Activated CD4-positive, alpha-beta T cell treated with anti-CD3 and anti-CD28 coated beads, Interleukin-2, amount 10 ng/mL, durations not matched to agents 7 days and 5 days (primary cell): Measurements from ENCODE around the gene CSPG5. TPM values are rescaled to one million over a fixed set of nuclear protein-coding genes. Genes with fewer than 3 reads are reported as not detected.

Experiments used
- CTCF ChIA-PET: fragments of 350-600 bp; sonication (Branson Sonifier 250); formaldehyde crosslinking; loops from one replicate; lab custom pipeline; 2021; ENCODE audit warnings: antibody characterized with exemption; lab: Charles Lee
- POLR2A ChIA-PET: fragments of 350-600 bp; sonication (Branson Sonifier 250); formaldehyde crosslinking; loops from one replicate; lab custom pipeline; 2021; ENCODE audit warnings: antibody characterized with exemption; lab: Charles Lee
- DNase-seq: peaks from one replicate; pipeline ENCODE4 v3.0.0-alpha.2; 2020
- H3K27ac Mint-ChIP-seq: one replicate; pipeline ENCODE4 v1.8.0; 2021; ENCODE audit warnings: mild to moderate bottlenecking, moderate library complexity, mixed read lengths
- H3K27me3 Mint-ChIP-seq: one replicate; pipeline ENCODE4 v1.8.0; 2021; ENCODE audit warnings: mixed read lengths
- H3K36me3 Mint-ChIP-seq: one replicate; pipeline ENCODE4 v1.8.0; 2021; ENCODE audit warnings: low read depth, mixed read lengths
- H3K4me1 Mint-ChIP-seq: one replicate; pipeline ENCODE4 v1.8.0; 2021; ENCODE audit warnings: mixed read lengths
- H3K4me3 Mint-ChIP-seq: one replicate; pipeline ENCODE4 v1.8.0; 2021; ENCODE audit warnings: mild to moderate bottlenecking, moderate library complexity, mixed read lengths
- H3K9me3 Mint-ChIP-seq: one replicate; pipeline ENCODE4 v1.8.0; 2021; ENCODE audit warnings: mixed read lengths
- total RNA-seq, 2 experiments: library from RNA; stranded (reverse); gene quantifications; one replicate each; pipeline ENCODE4 v1.2.3, GENCODE V29; 2021

CSPG5 gene
- total RNA-seq, 2 experiments from 2014 or later, result 0.40 TPM

DNA sequence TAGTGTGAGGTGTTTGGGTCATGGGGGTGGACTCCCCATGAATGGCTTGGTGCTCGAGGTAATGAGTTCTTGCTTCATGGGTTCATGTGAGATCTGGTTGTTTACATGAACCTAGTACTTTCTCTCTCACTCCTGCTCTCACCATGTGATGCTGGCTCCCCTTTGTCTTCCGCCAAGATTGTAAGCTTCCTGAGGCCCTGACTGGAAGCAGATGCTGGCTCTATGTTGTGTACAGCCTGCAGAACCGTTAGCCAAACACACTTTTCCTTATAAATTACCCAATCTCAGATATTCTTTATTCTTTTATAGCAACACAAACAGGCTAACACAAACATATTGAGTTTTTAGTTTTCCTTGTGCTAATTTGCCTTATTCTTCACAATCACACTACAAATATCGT lies 3.2 kb upstream of the CSPG5 start:
- Mint-ChIP-seq H3K27ac (no peak overlapping the region), H3K27me3 (peaks cover 24% of the 10 kb centered on the region), H3K36me3 (peaks cover 10% of the 10 kb centered on the region), H3K9me3 (no peaks in the 10 kb centered on the region), H3K4me1 (no peaks in the 10 kb centered on the region), H3K4me3 (no peak overlapping the region)
- CTCF ChIA-PET, result no interaction called here
- POLR2A ChIA-PET, result no interaction called here
- DNase-seq, result no peak

DNA sequence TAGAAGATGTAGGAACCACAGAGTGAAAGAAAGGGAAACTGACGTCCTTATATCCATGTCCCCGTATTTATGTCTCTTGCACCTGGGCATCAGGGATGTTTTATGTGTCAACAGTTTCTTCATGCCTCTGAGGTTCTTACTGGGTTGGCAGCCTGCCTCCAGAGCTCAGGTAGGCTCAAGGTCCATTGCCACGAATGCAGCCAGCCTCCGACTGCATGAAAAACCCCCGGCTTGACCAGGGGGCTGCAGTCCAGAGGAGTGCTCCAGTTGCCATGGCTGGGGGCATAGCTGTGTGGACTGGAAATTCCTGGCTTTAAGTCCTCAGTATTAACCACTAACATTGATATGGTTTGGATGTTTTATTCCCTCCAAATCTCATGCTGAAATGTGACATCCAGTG lies 2.8 kb upstream of the CSPG5 start:
- no peak for DNase-seq
- Mint-ChIP-seq H3K27ac (no peak overlapping the region), H3K4me1 (no peaks in the 10 kb centered on the region), H3K9me3 (no peaks in the 10 kb centered on the region), H3K27me3 (peaks cover 24% of the 10 kb centered on the region), H3K36me3 (peaks cover 9% of the 10 kb centered on the region), H3K4me3 (no peak overlapping the region)
- ChIA-PET CTCF (no interaction called here), POLR2A (no interaction called here)

DNA sequence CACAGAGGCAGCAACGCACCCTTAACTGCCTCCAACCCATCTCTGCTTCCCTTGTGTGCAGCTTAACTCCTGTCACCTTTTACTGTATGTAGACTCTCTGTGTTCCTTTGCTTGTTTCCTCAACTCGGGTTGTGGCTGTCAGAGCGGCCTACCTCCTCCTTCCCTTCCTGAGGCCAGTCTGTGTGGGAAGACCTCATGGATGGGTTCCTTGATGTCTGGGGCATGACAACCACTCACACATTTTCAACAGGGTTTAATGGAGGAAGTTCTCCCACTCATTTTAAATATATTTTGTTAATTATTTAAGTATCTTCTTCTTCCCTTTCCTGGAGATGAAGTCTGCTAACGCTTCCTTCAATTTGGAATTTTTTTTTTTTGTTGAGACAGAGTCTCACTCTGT lies 1.8 kb upstream of the CSPG5 start:
- ChIA-PET CTCF (no interaction called here), POLR2A (interaction anchor here (0.7 kb wide), 1 partner anchor 12 kb away, joined by 3 read pairs; no protein-coding TSS in a partner anchor)
- Mint-ChIP-seq H3K4me1 (no peaks in the 10 kb centered on the region), H3K4me3 (peak overlapping the region; percentile 14), H3K27ac (peak overlapping the region; percentile 28), H3K27me3 (peaks cover 26% of the 10 kb centered on the region), H3K9me3 (no peaks in the 10 kb centered on the region), H3K36me3 (peaks cover 4% of the 10 kb centered on the region)
- no peak for DNase-seq

DNA sequence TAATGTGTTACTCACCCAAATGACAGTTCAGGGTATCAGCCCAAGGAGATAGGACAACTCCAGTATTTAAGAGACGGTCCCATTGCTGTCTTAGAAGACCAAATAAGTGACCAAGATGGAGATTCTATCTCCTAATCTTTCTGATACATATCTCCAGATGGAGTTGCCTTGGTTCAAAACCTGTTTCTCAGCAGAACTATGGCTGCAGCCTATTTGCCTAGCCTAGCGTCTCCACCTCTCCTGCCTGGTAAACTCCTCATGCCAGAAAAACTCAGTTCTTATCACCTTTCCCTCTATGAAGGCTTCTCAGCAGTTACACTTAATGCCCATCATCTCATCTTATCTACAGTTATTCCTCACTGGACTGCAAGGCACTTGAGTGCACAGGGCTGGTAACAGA lies 1.2 kb upstream of the CSPG5 start:
- no peaks in the 10 kb centered on the region for H3K9me3 Mint-ChIP-seq
- no peaks in the 10 kb centered on the region for H3K4me1 Mint-ChIP-seq
- POLR2A ChIA-PET, result no interaction called here
- CTCF ChIA-PET, result no interaction called here
- peak overlapping the region; percentile 14 for H3K4me3 Mint-ChIP-seq
- no peak for DNase-seq
- H3K36me3 Mint-ChIP-seq, result no peaks in the 10 kb centered on the region
- peaks cover 30% of the 10 kb centered on the region for H3K27me3 Mint-ChIP-seq
- H3K27ac Mint-ChIP-seq, result peak overlapping the region; percentile 10

DNA sequence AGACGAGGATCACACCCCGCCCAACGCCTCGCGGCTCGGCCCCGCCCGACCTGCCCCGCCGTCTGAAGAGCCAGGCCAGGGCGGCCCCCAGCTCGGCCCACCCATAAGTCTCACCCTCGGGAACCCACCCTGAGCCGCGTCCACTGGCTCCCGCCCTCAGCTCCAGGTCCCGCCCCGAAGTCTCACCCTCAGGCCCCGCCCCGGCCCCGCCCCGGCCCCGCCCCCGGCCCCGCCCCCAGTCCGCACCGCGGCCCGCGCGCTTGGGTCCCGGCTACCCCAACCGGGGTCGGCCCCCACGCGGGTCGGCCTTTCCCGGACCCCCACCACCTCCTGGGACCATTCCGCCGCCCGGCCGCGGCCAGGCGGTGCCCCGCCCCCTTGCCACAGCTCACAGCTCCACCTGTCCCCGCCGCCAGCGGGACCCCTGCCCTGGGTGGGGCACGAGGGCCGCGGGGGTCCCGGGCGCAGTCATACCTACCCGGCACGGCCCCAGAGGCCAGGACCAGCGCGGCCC lies 489 bp downstream of the CSPG5 start:
- POLR2A ChIA-PET, result no interaction called here

DNA sequence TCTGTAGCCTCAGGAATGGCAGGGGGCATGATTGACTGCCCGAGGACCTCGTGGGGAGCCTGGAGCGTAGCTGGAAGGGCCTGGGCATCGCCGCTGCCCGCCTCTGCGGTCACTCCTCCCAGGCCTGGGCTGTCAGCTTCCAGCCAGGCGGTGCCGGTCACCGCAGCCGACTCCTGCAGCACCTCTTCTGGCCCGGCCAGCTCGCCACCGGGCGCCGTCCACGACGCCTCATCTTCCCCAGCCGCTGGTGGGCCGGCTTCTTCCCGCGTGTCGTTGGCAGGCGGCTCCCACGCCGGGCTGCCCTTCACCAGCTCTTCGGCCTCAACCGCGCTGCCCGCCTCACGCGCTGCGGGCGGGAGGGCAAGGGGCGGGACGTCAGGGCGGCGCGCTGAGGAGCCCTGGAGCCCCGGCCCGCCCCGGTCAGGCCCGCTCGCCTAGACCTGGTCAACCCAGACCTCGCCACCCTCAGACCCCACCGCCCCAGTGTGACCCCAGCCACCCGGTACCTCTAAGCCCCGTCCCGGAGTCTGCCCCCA lies 1.0 kb downstream of the CSPG5 start:
- CTCF ChIA-PET, result interaction anchor here (0.5 to 1.2 kb wide), 2 partner anchors 29 to 54 kb away, joined by 3 read pairs; no protein-coding TSS in a partner anchor

More for the DNA sequence above, 489 bp downstream of the CSPG5 start:
- Mint-ChIP-seq H3K27ac (no peak overlapping the region), H3K4me1 (no peaks in the 10 kb centered on the region), H3K4me3 (peak overlapping the region; percentile 63), H3K36me3 (no peaks in the 10 kb centered on the region), H3K9me3 (no peaks in the 10 kb centered on the region), H3K27me3 (peaks cover 38% of the 10 kb centered on the region)
- CTCF ChIA-PET, result interaction anchor here (0.5 to 1.2 kb wide), 2 partner anchors 28 to 54 kb away, joined by 3 read pairs; no protein-coding TSS in a partner anchor
- peak; percentile 58 for DNase-seq

DNA sequence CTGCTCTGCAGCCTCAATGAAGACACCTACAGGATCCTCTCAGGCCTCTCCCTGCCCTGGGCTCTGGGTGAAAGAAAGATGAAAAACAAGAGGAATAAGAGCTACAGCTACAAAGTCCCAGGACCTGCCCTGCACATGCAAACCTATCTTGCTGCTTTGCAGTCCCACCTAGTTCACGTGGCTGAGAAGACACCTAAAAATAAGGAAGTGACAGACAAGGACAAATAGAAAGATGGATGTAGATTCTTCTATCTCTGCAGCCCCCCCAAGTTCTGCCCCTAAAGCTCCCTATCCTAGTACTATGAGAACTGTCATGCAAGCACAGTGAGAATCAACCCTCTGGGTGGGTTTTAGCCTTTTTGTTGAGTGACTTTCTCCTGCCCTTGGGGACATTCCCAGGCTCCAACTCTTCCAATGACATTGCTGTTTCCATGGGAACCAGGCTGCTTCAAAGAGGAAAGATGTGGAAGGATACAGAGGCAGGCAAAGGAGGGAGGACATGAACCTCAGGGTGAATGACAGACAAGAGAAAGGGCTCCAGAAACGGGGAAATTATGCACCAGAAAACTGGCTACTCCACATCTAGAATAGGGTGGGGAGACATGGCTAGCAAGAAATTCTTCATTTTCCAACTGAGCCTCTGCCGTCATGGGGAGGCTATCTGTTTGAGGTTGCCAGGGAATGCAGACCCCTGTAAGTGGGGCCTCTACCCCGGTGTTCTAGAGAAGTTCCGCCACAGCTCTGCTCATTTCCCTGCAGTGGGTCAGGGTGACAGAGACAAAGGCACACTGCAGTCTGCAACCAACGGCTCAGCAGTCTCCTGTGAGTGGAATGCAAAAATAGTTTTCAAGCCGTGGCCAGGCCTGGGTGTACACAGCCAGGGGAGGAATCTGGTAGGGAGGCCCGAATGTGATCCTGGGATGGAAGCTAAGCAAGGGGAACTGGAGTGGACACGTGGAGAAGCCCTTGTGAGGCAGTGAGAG lies 5.2 kb downstream of the CSPG5 start:
- no peak for DNase-seq
- Mint-ChIP-seq H3K4me1 (no peaks in the 10 kb centered on the region), H3K27me3 (peaks cover 37% of the 10 kb centered on the region), H3K9me3 (no peaks in the 10 kb centered on the region), H3K36me3 (no peaks in the 10 kb centered on the region), H3K4me3 (no peak overlapping the region), H3K27ac (no peak overlapping the region)
- POLR2A ChIA-PET, result no interaction called here
- CTCF ChIA-PET, result interaction anchor here (0.6 to 1.4 kb wide), 2 partner anchors 44 to 152 kb away, joined by 3 read pairs; no protein-coding TSS in a partner anchor

More for the DNA sequence above, 1.0 kb downstream of the CSPG5 start:
- peak overlapping the region; percentile 63 for H3K4me3 Mint-ChIP-seq
- no peaks in the 10 kb centered on the region for H3K36me3 Mint-ChIP-seq
- no peaks in the 10 kb centered on the region for H3K9me3 Mint-ChIP-seq
- H3K27ac Mint-ChIP-seq, result no peak overlapping the region
- DNase-seq, result peak; percentile 11
- H3K4me1 Mint-ChIP-seq, result no peaks in the 10 kb centered on the region
- POLR2A ChIA-PET, result no interaction called here
- peaks cover 43% of the 10 kb centered on the region for H3K27me3 Mint-ChIP-seq

DNA sequence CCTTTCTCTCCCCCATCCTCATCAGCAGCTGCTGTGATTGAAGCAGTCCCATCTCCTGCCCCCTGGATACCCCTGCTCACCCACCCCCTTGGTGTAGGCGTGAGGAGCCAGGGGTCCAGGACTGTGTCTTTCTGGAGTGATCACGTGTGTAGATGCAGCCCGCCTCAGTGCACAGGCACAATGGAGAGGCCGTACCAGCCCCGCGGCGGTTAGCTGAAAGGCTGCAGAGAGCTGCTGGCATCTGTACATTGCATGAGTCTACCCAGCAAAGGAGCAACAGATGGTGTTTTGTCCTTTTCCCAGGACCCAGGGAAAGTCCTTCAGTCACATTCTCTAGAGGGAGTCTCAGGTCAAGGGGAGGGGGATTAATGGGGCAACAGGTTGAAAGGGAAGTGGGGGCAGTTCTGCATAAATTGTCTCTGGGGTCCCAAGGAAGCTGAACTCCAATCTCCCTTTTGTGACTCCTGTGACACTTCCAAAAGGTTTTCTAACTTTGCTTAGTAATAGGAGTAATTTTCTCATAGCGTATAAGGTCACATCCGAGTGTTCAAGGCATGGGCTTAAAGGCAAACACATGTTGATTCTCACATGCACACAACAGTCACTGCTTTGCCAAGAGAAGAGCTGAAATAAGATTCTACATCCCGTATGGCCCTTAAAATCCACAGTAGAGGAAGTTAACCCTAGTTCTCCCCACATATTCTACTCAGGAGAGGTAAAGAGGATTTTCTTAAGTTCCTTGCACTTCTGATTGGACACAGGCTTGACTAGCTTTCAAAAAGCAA lies 7.1 kb downstream of the CSPG5 start:
- Mint-ChIP-seq H3K36me3 (no peaks in the 10 kb centered on the region), H3K4me3 (no peak overlapping the region), H3K27ac (no peak overlapping the region), H3K9me3 (no peaks in the 10 kb centered on the region), H3K27me3 (peaks cover 33% of the 10 kb centered on the region), H3K4me1 (no peaks in the 10 kb centered on the region)
- POLR2A ChIA-PET, result no interaction called here
- CTCF ChIA-PET, result interaction anchor here (0.8 to 1.4 kb wide), 2 partner anchors 16 to 150 kb away, joined by 3 read pairs; no protein-coding TSS in a partner anchor
- no peak for DNase-seq

DNA sequence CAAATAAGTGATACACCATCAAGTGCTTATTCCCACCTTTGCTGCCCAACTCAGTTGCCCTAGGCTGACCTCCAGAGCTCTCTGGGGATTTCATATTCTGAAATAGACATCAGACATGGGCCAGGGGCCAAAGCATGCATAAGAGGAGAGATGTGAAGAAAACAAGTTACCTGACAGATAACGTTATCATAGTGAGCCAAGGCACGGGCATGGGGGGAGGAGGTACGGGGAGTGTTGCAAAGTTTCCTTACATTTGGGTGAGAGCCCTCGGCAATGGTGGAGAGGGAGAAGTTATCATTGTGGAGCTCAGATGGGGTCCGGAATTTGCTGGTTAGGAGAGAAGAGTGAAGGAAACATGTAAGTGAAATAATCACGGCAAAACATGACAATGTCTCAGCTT lies 9.8 kb downstream of the CSPG5 start:
- DNase-seq, result no peak
- ChIA-PET CTCF (interaction anchor here (0.6 kb wide), 1 partner anchor 168 kb away, joined by 3 read pairs; no protein-coding TSS in a partner anchor), POLR2A (no interaction called here)
- no peaks in the 10 kb centered on the region for H3K9me3 Mint-ChIP-seq
- H3K4me1 Mint-ChIP-seq, result no peaks in the 10 kb centered on the region
- no peak overlapping the region for H3K4me3 Mint-ChIP-seq
- peaks cover 21% of the 10 kb centered on the region for H3K27me3 Mint-ChIP-seq
- no peak overlapping the region for H3K27ac Mint-ChIP-seq
- no peaks in the 10 kb centered on the region for H3K36me3 Mint-ChIP-seq

DNA sequence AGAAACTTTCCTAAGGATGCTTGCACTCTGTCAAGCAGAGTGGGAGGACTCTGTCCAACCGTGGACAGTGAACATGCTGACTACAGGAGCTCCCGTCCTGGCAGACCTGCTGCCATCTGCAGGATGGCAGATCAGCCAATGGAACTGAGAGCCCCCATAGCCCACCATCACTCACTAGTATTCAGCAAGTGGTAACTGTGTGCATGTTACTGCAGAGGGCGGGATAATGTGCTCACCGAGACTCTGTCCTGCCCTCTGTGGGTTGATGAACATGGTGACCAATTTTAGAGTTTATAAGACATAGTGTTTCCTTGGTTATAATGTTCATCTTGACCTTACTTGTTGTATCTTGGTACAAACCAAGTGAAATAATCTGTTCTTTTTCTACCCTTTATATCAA lies 11.5 kb downstream of the CSPG5 start:
- no peaks in the 10 kb centered on the region for H3K36me3 Mint-ChIP-seq
- H3K4me1 Mint-ChIP-seq, result no peaks in the 10 kb centered on the region
- ChIA-PET POLR2A (no interaction called here), CTCF (interaction anchor here (0.5 kb wide), 1 partner anchor 194 kb away, joined by 3 read pairs; no protein-coding TSS in a partner anchor)
- H3K9me3 Mint-ChIP-seq, result no peaks in the 10 kb centered on the region
- peaks cover 10% of the 10 kb centered on the region for H3K27me3 Mint-ChIP-seq
- DNase-seq, result no peak
- no peak overlapping the region for H3K4me3 Mint-ChIP-seq
- H3K27ac Mint-ChIP-seq, result no peak overlapping the region

DNA sequence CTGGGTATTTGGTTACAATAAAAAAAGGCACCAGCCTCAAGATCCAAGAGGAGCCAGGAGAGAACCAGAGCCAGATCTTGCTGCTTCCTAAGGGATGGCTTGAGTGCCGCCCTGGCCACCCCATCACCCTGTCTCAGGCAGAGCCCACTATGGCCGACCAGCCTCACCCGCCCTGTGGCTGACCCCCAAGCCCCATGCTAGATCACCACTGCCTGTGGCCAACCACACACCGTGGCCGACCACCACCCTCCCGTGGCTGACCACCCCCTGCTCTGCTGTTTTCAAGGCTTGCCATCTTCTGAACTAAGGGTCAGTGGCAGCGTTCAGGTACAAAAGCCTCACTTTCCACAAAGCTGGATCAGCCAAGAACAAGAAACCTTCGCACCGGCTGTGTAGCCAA lies 12.0 kb downstream of the CSPG5 start:
- DNase-seq, result no peak
- Mint-ChIP-seq H3K9me3 (no peaks in the 10 kb centered on the region), H3K4me3 (no peak overlapping the region), H3K36me3 (no peaks in the 10 kb centered on the region), H3K27ac (no peak overlapping the region), H3K4me1 (no peaks in the 10 kb centered on the region), H3K27me3 (peaks cover 5% of the 10 kb centered on the region)
- ChIA-PET CTCF (no interaction called here), POLR2A (no interaction called here)
